Epidermal melanocyte (primary cell): ENCODE data around the gene DNAI7.

Experiments
- DNase-seq: peaks from one replicate; pipeline ENCODE4 v3.0.0; 2011; ENCODE audit warnings: low spot score; ENCODE audit not compliant: insufficient read length

The DNAI7 gene

DNA sequence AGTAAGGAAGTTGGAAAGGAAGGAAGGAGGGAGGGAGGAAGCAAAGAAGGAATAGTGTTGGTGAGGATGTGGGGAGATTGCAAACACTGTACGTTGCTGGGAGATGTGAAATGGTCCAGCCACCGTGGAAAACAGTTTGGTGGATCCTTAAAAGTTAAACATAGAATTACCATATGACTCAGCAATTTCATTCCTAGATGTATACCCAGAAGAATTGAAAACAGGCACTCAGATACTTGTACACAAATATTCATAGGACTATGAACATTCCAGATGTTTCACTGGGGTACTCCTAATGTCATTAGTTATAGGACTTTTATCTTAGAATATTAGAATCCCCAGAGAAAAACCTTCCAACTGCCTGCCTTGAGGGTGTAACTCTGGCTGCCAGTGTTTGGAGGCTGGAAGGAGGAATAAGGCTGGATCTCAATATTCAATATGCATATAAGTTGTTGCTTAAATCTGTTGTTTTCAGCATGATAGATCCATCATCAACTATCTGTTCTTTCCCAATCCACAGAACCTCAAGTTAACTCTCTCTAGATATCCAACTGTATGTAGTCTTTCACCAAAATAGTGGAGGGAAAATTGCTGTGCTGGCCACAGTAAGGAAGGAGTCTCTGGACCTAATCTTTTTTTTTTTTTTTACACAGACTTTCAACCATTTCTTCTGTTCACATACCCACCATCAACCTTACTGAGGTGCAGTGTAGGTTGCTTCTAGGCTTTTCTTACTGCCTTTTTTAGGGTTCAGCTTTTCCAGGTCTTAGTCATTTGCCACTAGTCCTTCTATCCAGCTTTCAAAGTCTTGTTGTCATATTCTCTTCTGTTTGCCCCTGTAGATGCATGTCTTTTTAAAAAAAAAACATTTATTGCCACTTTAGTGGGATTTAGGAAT lies 94.5 kb downstream of the DNAI7 start:
- DNase-seq, result no peak

DNA sequence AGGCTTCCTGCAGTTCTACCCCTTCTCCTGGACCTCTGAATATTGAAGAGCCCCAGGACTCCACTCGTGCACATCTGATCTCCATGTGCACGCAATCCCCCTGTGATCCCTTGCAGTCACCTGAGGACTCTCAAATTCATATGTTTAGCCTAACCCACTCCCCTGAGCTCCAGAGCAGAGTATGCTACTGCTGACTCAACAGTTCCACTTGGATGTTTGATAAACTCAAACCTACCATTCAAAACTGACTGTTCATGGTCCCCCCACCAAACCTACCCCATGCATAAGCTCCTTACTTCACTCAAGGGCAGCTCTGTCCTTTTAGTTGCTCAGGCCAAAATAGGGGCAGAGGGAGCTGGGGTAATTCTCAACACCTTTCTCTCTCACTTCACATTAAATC lies 96.0 kb downstream of the DNAI7 start:
- DNase-seq, result no peak

DNA sequence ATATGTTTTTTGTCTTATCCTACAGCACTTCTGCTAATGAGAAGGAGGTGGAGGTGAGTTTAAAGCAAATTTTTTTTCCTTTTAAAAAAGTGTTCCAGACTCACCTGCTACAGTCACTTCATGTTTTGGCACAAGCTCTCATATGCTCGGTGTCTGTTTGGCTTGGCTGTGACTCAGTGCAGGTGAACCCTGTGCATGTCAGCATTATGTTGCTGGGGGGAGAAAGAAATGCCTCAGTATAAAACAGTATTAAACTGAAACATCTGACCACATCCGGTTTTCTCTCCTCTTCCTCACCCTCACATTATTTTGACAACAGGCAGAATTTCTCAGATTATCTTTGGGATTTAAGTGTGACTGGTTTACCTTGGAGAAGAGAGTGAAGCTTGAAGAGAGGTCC lies 105.2 kb downstream of the DNAI7 start:
- DNase-seq, result no peak

DNA sequence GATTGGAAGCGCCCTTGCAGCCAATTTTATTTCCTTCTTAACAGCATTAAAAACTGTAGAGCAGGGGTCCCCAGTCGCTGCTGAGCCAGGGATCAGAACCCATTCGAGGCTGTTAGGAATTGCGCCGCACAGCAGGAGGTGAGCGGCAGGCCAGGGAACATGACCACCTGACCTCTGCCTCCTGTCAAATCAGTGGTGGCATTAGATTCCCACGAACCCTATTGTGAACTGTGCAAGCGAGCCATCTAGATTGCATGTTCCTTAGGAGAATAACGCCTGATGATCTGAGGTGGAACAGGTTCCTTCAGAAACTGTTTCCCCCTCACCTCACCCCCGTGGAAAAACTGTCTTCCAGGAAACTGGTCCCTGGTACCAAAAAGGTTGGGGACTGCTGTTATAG lies 107.4 kb downstream of the DNAI7 start:
- DNase-seq, result no peak

DNA sequence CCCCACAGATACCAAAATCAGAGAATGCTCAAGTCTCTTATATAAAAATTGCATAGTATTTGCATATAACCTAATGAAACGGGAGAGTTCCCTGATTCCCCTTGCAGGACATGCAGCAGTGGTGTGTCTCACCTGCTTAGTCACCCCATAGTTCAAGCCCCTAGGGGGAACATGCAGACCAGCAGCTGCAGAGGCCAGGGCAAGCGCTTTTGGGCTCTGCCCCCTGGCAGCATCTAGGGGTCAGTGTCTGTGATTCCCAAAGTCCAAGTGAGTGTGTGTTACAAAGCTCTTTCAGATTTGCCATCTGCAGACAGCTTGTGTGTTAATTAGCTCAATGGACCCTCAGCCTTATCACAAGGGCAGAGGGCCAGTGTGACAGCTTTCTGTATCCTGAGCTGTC lies 110.1 kb downstream of the DNAI7 start:
- no peak for DNase-seq

DNA sequence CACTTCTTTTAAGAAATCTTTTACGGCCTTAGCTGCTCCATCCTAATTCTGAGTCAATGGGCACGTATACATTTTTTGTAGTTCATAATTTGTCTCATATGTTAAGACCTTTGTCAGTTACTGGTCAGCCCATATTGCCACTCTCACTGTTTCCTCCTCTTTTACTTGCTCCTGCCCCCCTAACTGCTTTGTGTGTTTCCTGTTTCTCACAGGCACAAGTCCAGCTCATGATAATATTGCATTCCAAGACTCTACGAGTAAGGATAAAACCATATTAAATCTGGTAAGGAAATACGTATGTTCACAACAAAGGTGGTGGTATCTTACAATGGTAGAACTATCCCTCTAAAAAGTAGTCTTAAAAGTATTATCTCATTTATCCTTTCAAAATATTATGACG lies 111.7 kb downstream of the DNAI7 start:
- DNase-seq, result no peak

DNA sequence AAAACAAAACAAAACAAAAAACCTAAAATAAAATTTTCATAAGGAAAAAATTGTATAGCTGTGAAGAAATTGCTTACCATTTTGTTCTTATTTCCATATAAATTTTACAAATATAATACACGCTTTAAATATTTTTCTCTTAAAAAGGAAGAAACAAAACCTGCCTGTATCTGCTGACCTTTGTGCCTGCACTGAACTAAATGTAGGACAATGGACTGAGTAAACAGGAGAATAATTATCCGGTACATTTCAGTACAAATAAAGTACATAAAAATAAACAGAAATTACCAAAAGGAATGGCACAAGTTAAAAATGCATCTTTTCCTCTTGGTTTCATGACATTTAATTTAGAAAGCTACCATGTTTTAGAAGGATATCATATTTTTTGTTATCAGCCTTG lies 112.3 kb downstream of the DNAI7 start:
- no peak for DNase-seq

DNA sequence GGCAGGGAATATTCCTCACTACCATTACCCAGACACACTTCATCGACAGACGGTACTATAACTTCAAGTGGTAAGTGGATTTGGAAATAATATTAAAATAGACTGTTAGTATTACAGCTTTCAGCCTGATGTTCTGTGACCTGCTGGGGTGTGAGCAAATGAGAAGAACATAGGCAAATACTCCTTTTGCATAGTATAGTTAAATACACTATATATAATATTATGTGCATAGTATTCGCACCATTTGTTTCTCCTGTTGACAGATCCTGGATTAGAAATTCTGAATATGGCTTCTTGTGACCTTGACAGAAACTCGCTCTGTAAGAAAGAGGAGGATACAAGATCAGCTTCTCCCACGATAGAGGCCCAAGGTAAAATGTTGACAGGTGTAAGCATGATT lies 115.6 kb downstream of the DNAI7 start:
- no peak for DNase-seq

DNA sequence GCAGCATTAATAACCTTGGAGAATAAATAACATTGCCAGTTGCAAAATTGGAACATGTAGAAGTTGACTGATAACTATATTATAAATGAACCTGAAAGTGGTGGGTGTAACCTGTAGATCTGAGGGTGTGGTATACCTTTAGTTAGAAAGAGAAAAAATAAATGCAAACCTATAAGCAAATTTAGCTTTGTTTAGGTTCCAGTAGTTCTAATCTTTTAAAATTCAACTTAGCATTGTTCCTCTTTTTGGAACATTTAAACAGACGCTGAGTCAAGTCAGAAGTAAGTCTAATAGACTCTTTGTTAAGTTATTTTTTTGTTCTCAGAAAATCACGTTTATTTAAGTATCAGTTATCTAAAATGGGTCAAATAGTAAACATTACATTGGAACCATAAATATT lies 120.0 kb downstream of the DNAI7 start:
- DNase-seq, result no peak

DNA sequence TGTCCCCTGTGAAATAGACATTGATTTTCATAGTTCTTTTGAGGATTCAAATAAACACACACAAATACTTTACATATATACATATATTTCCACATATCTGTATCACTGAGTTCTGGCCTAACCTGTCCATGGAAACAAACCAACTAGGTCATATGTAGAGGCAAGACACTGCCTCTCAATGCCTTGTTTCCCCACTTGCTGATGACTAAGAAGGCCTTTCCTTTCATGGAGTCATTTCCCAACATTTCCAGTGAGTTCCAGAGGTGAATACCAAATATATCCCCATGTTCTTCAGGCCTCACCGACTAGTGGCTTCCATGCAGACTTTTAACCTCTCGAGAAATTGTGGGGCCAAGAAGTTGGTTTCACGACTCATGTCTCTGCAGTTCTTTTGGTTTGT lies 120.8 kb downstream of the DNAI7 start:
- no peak for DNase-seq

DNA sequence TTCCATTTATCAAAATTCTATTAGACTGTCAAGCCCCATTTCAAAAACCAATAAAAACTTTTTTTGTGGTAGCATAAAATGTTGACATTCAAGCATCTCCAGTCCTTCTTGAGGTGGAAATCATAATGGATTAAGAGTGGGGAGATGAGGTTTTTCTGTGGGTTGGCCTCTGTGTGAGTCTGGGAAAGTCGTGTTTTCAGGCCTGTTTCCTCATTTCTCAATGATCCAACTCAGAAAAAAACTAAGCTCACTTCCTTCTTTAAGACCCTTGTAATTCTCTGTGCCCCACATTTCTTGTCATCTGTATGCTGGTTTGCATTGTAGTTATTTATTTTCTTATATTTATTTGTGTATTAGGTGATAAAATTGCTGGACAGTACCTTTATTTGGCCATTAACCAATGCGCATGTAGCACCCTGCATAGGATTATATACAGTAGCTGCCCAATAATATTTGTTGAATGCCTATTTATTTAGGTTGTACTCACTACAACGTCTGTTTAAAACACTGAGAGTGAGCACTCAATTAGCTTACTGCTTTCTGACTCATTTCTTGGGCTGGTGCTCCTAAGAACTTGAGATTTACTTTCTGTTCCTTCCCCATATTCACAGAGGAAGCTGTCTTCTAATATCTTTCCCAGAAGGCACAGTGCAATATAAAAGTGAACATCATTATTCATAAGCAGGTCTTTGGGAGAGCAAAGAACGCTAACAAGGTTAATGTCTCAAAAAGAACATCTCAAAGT lies 121.9 kb downstream of the DNAI7 start:
- no peak for DNase-seq

DNA sequence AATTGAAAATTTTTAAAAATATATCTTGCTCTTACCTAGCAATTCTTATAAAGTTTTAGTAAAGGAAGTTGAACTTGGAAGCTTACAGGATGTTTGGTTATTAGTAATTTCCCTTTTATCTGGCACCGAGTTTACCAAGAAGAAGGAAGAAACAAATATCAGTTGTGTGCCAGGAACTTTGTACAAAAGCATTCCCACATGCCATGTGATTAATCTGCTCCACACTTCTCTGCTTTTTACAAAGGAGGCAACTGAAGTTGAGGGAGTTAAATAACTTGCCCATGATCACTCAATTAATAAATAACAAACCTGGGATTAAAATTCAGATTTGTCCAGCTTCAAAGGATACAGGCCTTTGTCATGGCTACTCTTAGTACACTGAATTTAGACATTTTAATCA lies 123.6 kb downstream of the DNAI7 start:
- DNase-seq, result no peak

DNA sequence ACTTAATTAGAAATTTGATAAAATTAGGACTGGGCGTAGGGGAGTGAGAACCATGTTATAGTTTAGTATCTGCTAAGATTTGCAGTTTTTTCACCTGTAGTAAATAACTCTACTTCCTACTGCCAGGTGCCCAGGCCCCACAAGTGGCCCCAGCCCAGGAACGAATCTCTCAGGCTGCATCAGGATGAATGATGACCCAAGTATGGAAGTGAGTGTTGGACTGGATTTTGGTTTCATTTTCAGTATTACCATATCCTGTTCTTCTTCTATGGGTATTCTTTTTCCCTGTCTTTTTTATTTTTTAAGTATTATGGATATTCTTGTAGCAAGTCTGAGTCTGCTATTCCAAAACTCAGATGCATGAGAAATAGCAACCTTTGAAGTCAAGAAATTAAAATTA lies 125.7 kb downstream of the DNAI7 start:
- DNase-seq, result no peak

DNA sequence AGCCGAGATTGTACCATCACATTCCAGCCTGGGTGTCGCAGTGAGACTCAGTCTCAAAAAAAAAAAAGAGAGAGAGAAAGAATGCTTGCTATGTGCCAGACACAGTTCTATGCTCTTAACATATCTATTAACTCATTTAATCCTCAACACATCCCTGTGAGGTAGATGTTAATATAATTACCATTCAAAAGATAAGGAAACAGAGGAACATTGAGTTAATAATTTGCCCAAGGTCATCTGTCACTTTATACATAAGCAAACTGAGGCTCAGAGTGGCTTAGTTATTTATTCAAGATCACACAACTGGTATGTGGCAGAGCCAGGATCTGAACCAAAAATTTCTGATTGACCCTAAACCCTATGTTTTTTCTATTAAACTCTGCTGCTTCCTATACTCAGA lies 129.9 kb downstream of the DNAI7 start:
- no peak for DNase-seq

DNA sequence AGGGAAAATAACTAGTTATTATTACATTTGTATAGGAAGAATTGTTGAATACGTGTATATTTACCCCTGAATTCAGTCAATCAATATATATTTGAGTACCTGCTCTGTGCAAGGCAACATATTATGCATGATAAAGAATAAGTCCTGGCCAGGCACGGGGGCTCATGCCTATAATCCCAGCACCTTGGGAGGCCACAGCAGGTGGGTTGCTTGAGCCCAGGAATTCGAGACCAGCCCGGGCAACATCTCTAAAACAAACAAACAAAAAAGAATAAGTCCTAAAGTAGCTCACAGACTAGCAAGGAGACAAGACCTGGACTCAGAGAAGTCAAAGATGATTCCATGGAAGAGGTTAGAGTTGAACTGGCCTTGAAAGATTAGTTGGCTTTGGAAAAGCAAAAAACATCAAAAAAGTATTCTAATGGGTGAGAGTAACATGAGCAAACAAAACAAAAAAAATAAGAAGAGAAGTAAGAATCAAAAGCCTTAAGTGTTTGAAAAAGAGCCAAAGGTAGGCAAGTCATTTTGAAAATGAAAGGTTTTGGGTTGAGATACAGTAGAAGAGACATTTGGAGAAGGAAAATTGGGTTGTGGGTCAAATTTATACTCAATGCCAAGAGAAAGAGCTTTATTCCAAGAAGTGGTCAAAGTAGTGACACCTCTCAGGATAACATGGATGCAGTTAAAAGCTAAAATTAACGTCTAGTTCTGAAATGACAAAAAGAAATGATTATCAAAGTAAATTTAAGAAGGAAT lies 130.9 kb downstream of the DNAI7 start:
- no peak for DNase-seq

DNA sequence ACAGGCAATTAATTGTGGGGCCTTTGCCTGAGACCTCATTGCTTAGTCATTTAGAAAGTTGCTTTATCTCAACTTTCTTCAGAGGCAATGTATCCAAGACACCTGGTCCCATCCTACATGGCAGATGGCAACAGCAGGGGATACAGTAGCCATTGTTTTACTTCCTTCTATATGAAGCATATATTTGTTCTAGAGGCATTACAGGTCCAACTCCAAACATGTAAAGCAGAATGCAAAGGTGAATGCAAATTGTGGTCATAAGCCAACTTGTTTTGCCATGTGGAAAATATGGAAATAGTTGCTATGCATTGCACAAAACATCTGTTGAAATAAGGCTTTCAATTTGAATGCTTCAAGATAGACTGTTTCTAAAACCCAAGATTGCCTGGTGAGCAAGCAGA lies 136.3 kb downstream of the DNAI7 start:
- DNase-seq, result no peak
